ENCODE data around the gene SDR39U1.

SDR39U1 gene

GRCh38 chr14:24435998-24436354 is 6.6 kb downstream of the SDR39U1 start:
- Histone ChIP-seq H3K9me2 (replicated peaks; ENCODE audit: insufficient read depth, low read length) (no peaks in the 10 kb centered on the region), H3K4me3 (ENCODE audit: low read length) (no peak overlapping the region), H3F3A (ENCODE audit: insufficient read depth, low read length) (peaks cover 9% of the 10 kb centered on the region), H3K27me3 (replicated peaks; ENCODE audit: insufficient read depth, low read length) (no peaks in the 10 kb centered on the region), H3K9ac (ENCODE audit: low read length) (no peak overlapping the region), H3K79me2 (ENCODE audit: low read length) (peaks cover 14% of the 10 kb centered on the region), H3K36me3 (replicated peaks; ENCODE audit: insufficient read depth, low read length) (0 out of 2 replicates have a peak, but pooled peaks cover 2% of the 10 kb centered on the region), H4K20me1 (ENCODE audit: insufficient read depth, low read length) (no peaks in the 10 kb centered on the region), H3K4me2 (ENCODE audit: low read depth, low read length) (no peak overlapping the region), H2AFZ (ENCODE audit: low read length) (no peak overlapping the region), H3K27ac (ENCODE audit: low read length) (no peak overlapping the region), H3K4me1 (ENCODE audit: low read length) (0 out of 2 replicates have a peak, but pooled peaks cover 7% of the 10 kb centered on the region), H3K9me3 (replicated peaks; ENCODE audit: insufficient read depth, low read length) (no peaks in the 10 kb centered on the region)
- TF ChIP-seq EZH2phosphoT487 (IDR thresholded peaks at IDR 0.05; ENCODE audit: low read length) (no peak), EZH2 (optimal IDR thresholded peaks at IDR 0.05; ENCODE audit: low read depth, low read length) (no peak)
- no peak for DNase-seq

- Histone ChIP-seq H3K4me1 (ENCODE audit: low read length) (0 out of 2 replicates have a peak, but pooled peaks cover 7% of the 10 kb centered on the region), H3K9me3 (replicated peaks; ENCODE audit: insufficient read depth, low read length) (no peaks in the 10 kb centered on the region), H3K9me2 (replicated peaks; ENCODE audit: insufficient read depth, low read length) (no peaks in the 10 kb centered on the region), H3K9ac (ENCODE audit: low read length) (no peak overlapping the region), H3K4me3 (ENCODE audit: low read length) (no peak overlapping the region), H3K36me3 (replicated peaks; ENCODE audit: insufficient read depth, low read length) (0 out of 2 replicates have a peak, but pooled peaks cover 2% of the 10 kb centered on the region), H3K27me3 (replicated peaks; ENCODE audit: insufficient read depth, low read length) (no peaks in the 10 kb centered on the region), H3K27ac (ENCODE audit: low read length) (no peak overlapping the region), H3K79me2 (ENCODE audit: low read length) (peaks cover 18% of the 10 kb centered on the region), H2AFZ (ENCODE audit: low read length) (no peak overlapping the region), H4K20me1 (ENCODE audit: insufficient read depth, low read length) (no peaks in the 10 kb centered on the region), H3F3A (ENCODE audit: insufficient read depth, low read length) (peaks cover 14% of the 10 kb centered on the region), H3K4me2 (ENCODE audit: low read depth, low read length) (no peak overlapping the region)
- no peak for TF ChIP-seq EZH2 (optimal IDR thresholded peaks at IDR 0.05; ENCODE audit: low read depth, low read length)
- no peak for TF ChIP-seq CTCF (IDR thresholded peaks at IDR 0.05; ENCODE audit: low read length)
- DNase-seq, result no peak
These were observed 7.3 kb downstream of the SDR39U1 start for GRCh38 chr14:24435192-24435810.

- TF ChIP-seq EZH2 (optimal IDR thresholded peaks at IDR 0.05; ENCODE audit: low read depth, low read length), result no peak
- TF ChIP-seq CTCF (IDR thresholded peaks at IDR 0.05; ENCODE audit: low read length), result no peak
- no peak for TF ChIP-seq EZH2phosphoT487 (IDR thresholded peaks at IDR 0.05; ENCODE audit: low read length)
- Histone ChIP-seq H2AFZ (ENCODE audit: low read length) (no peak overlapping the region), H3K36me3 (replicated peaks; ENCODE audit: insufficient read depth, low read length) (0 out of 2 replicates have a peak, but pooled peaks cover 2% of the 10 kb centered on the region), H3K9me2 (replicated peaks; ENCODE audit: insufficient read depth, low read length) (no peaks in the 10 kb centered on the region), H3K4me1 (ENCODE audit: low read length) (0 out of 2 replicates have a peak, but pooled peaks cover 7% of the 10 kb centered on the region), H3K4me2 (ENCODE audit: low read depth, low read length) (no peak overlapping the region), H3K27ac (ENCODE audit: low read length) (no peak overlapping the region), H4K20me1 (ENCODE audit: insufficient read depth, low read length) (no peaks in the 10 kb centered on the region), H3K27me3 (replicated peaks; ENCODE audit: insufficient read depth, low read length) (no peaks in the 10 kb centered on the region), H3K9me3 (replicated peaks; ENCODE audit: insufficient read depth, low read length) (no peaks in the 10 kb centered on the region), H3K79me2 (ENCODE audit: low read length) (peaks cover 20% of the 10 kb centered on the region), H3K4me3 (ENCODE audit: low read length) (no peak overlapping the region), H3F3A (ENCODE audit: insufficient read depth, low read length) (peaks cover 14% of the 10 kb centered on the region), H3K9ac (ENCODE audit: low read length) (no peak overlapping the region)
- no peak for DNase-seq
These were observed 7.9 kb downstream of the SDR39U1 start for GRCh38 chr14:24434676-24435075.

- Histone ChIP-seq H4K20me1 (ENCODE audit: insufficient read depth, low read length) (no peaks in the 10 kb centered on the region), H3F3A (ENCODE audit: insufficient read depth, low read length) (peaks cover 14% of the 10 kb centered on the region), H3K9me3 (replicated peaks; ENCODE audit: insufficient read depth, low read length) (no peaks in the 10 kb centered on the region), H3K9me2 (replicated peaks; ENCODE audit: insufficient read depth, low read length) (no peaks in the 10 kb centered on the region), H3K36me3 (replicated peaks; ENCODE audit: insufficient read depth, low read length) (0 out of 2 replicates have a peak, but pooled peaks cover 2% of the 10 kb centered on the region), H3K4me1 (ENCODE audit: low read length) (peaks cover 10% of the 10 kb centered on the region; the same call in 1 of the 2 replicates), H2AFZ (ENCODE audit: low read length) (no peak overlapping the region), H3K79me2 (ENCODE audit: low read length) (peaks cover 21% of the 10 kb centered on the region), H3K27me3 (replicated peaks; ENCODE audit: insufficient read depth, low read length) (no peaks in the 10 kb centered on the region), H3K9ac (ENCODE audit: low read length) (no peak overlapping the region), H3K4me2 (ENCODE audit: low read depth, low read length) (no peak overlapping the region), H3K27ac (ENCODE audit: low read length) (no peak overlapping the region), H3K4me3 (ENCODE audit: low read length) (no peak overlapping the region)
- TF ChIP-seq EZH2phosphoT487 (IDR thresholded peaks at IDR 0.05; ENCODE audit: low read length), result no peak
- TF ChIP-seq EZH2 (optimal IDR thresholded peaks at IDR 0.05; ENCODE audit: low read depth, low read length), result no peak
- TF ChIP-seq CTCF (IDR thresholded peaks at IDR 0.05; ENCODE audit: low read length), result no peak
- no peak for DNase-seq
These were observed 8.5 kb downstream of the SDR39U1 start for GRCh38 chr14:24434036-24434435.
